IMR-90 (cell line): ENCODE measurements around the gene RGS9. TPM values are rescaled to one million over a fixed set of nuclear protein-coding genes. Genes with fewer than 3 reads are reported as not detected.

Source experiments
- ATAC-seq: fragments of 200-7000 bp; cut with Tn5 transposase; 2 replicates; pipeline ENCODE4 v1.9.1; 2020; ENCODE audit warnings: low read depth, mild to moderate bottlenecking, moderate library complexity
- BruUV-seq: library from RNA; stranded (reverse); fragments of 400-500 nt; replicated peaks from 2 replicates; lab custom pipeline; 2021; lab: Mats Ljungman, UMichigan
- CTCF ChIA-PET: fragments of 300-600 bp; formaldehyde crosslinking; extraction: SDS; loops from one replicate; lab custom pipeline; 2021; ENCODE audit warnings: antibody characterized with exemption; lab: Yijun Ruan, JAX
- POLR2A ChIA-PET: fragments of 300-600 bp; sonication (Branson Sonifier 250); formaldehyde crosslinking; loops from one replicate; lab custom pipeline; 2022; ENCODE audit warnings: antibody characterized with exemption; ENCODE audit not compliant: unreplicated experiment; lab: Charles Lee
- DNase-seq: peaks from one replicate; pipeline ENCODE4 v3.0.0; 2013
- H2AFZ ChIP-seq: replicated peaks from 2 replicates; pipeline ENCODE3; 2013; ENCODE audit warnings: low read length, mild to moderate bottlenecking; ENCODE audit not compliant: poor library complexity
- H2AK5ac ChIP-seq: 2 replicates; pipeline ENCODE4 v1.6.1; 2013; ENCODE audit warnings: low read depth, low read length, inconsistent platforms
- H2AK9ac ChIP-seq: replicated peaks from 2 replicates; pipeline ENCODE3; 2013; ENCODE audit warnings: mild to moderate bottlenecking, low read depth, low read length, moderate library complexity; ENCODE audit not compliant: poor library complexity
- H2BK120ac ChIP-seq: 2 replicates; pipeline ENCODE4 v1.6.1; 2013; ENCODE audit warnings: low read depth, low read length, inconsistent platforms
- H2BK15ac ChIP-seq: 3 replicates; pipeline ENCODE4 v1.6.1; 2013; ENCODE audit warnings: low read depth, low read length, inconsistent platforms
- H2BK20ac ChIP-seq: 2 replicates; pipeline ENCODE4 v1.6.1; 2013; ENCODE audit warnings: low read depth, mild to moderate bottlenecking, inconsistent platforms, low read length, moderate library complexity
- H2BK5ac ChIP-seq: 2 replicates; pipeline ENCODE4 v1.6.1; 2013; ENCODE audit warnings: mild to moderate bottlenecking, low read depth, low read length, inconsistent platforms; ENCODE audit not compliant: poor library complexity, severe bottlenecking
- H3K14ac ChIP-seq: replicated peaks from 2 replicates; pipeline ENCODE4 v1.6.1; 2013; ENCODE audit warnings: low read depth, low read length, inconsistent platforms
- H3K18ac ChIP-seq: 2 replicates; pipeline ENCODE4 v1.6.1; 2013; ENCODE audit warnings: low read depth, low read length, control low read depth
- H3K23ac ChIP-seq: 2 replicates; pipeline ENCODE4 v1.6.1; 2013; ENCODE audit warnings: low read depth, low read length, inconsistent platforms
- H3K27ac ChIP-seq: 2 replicates; pipeline ENCODE4 v1.5.1; 2013; ENCODE audit warnings: mild to moderate bottlenecking, control low read depth, low read length; ENCODE audit not compliant: insufficient read depth
- H3K27me3 ChIP-seq: 2 replicates; pipeline ENCODE4 v1.6.1; 2013; ENCODE audit warnings: low read length; ENCODE audit not compliant: control insufficient read depth, insufficient read depth
- H3K36me3 ChIP-seq: 2 replicates; pipeline ENCODE4 v1.6.1; 2013; ENCODE audit warnings: low read length, mixed read lengths; ENCODE audit not compliant: control insufficient read depth, insufficient read depth
- H3K4ac ChIP-seq: 2 replicates; pipeline ENCODE4 v1.6.1; 2013; ENCODE audit warnings: low read depth, low read length, inconsistent platforms
- H3K4me1 ChIP-seq: 2 replicates; pipeline ENCODE4 v1.6.1; 2013; ENCODE audit warnings: low read length, mixed read lengths; ENCODE audit not compliant: control insufficient read depth, insufficient read depth
- H3K4me2 ChIP-seq: 2 replicates; pipeline ENCODE4 v1.6.1; 2013; ENCODE audit warnings: low read depth, mild to moderate bottlenecking, control low read depth, low read length, moderate library complexity
- H3K4me3 ChIP-seq: 2 replicates; pipeline ENCODE4 v1.5.1; 2013; ENCODE audit warnings: low read depth, mild to moderate bottlenecking, control low read depth, low read length, moderate library complexity; ENCODE audit not compliant: insufficient read depth
- H3K56ac ChIP-seq: 2 replicates; pipeline ENCODE4 v1.6.1; 2013; ENCODE audit warnings: low read length, inconsistent platforms; ENCODE audit not compliant: insufficient read depth; ENCODE audit errors: extremely low read depth
- H3K79me1 ChIP-seq, 2 experiments: 2 replicates each; pipeline ENCODE4 v1.6.1; 2013; ENCODE audit warnings: low read length in 2 of 2, inconsistent platforms in 1 of 2, low read depth in 1 of 2
- H3K9ac ChIP-seq: 2 replicates; pipeline ENCODE4 v1.6.1; 2013; ENCODE audit warnings: low read depth, low read length, control low read depth
- H3K9me1 ChIP-seq: 2 replicates; pipeline ENCODE4 v1.6.1; 2013; ENCODE audit warnings: low read length, inconsistent platforms; ENCODE audit not compliant: insufficient read depth
- H3K9me3 ChIP-seq: 2 replicates; pipeline ENCODE4 v1.6.1; 2013; ENCODE audit warnings: low read length; ENCODE audit not compliant: control insufficient read depth, insufficient read depth
- H4K20me1 ChIP-seq: 2 replicates; pipeline ENCODE4 v1.6.1; 2013; ENCODE audit warnings: low read length, inconsistent platforms; ENCODE audit not compliant: insufficient read depth
- H4K5ac ChIP-seq: 2 replicates; pipeline ENCODE4 v1.6.1; 2013; ENCODE audit warnings: mild to moderate bottlenecking, low read depth, low read length, control low read depth
- H4K8ac ChIP-seq, 2 experiments: 2 replicates each; pipeline ENCODE4 v1.6.1; 2013; ENCODE audit warnings: low read depth in 2 of 2, low read length in 2 of 2, control low read depth in 1 of 2, inconsistent platforms in 1 of 2
- H4K91ac ChIP-seq: 2 replicates; pipeline ENCODE4 v1.6.1; 2013; ENCODE audit warnings: low read depth, low read length, inconsistent platforms; ENCODE audit not compliant: insufficient read depth
- BHLHE40 ChIP-seq: fragments of 150-350 bp; IDR thresholded peaks from 2 replicates; pipeline ENCODE4 v1.6.1; 2016; ENCODE audit warnings: mild to moderate bottlenecking, low read depth, low read length
- CEBPB ChIP-seq: IDR thresholded peaks from 2 replicates; pipeline ENCODE4 v1.6.1; 2012; ENCODE audit warnings: low read depth, low read length, improper control_type of control experiment
- CHD1 ChIP-seq: IDR thresholded peaks from 2 replicates; pipeline ENCODE4 v1.6.1; 2012; ENCODE audit warnings: low read depth, low read length, improper control_type of control experiment
- FOS ChIP-seq: fragments of 150-350 bp; IDR thresholded peaks from 2 replicates; pipeline ENCODE4 v1.6.1; 2016; ENCODE audit warnings: low read depth, low read length
- MAFK ChIP-seq: IDR thresholded peaks from 2 replicates; pipeline ENCODE4 v1.6.1; 2012; ENCODE audit warnings: low read depth, low read length, improper control_type of control experiment
- MAZ ChIP-seq: IDR thresholded peaks from 2 replicates; pipeline ENCODE4 v1.6.1; 2012; ENCODE audit warnings: low read depth, mild to moderate bottlenecking, low read length, improper control_type of control experiment, moderate library complexity, borderline replicate concordance
- MXI1 ChIP-seq: IDR thresholded peaks from 2 replicates; pipeline ENCODE4 v1.6.1; 2012; ENCODE audit warnings: low read depth, mild to moderate bottlenecking, low read length, moderate library complexity, borderline replicate concordance
- NFE2L2 ChIP-seq: fragments of 150-350 bp; IDR thresholded peaks from 2 replicates; pipeline ENCODE4 v1.6.1; 2016; ENCODE audit warnings: low read depth, mild to moderate bottlenecking, low read length
- POLR2A ChIP-seq: IDR thresholded peaks from 2 replicates; pipeline ENCODE4 v1.6.1; 2012; ENCODE audit warnings: mild to moderate bottlenecking, low read depth, low read length
- RAD21 ChIP-seq: IDR thresholded peaks from 2 replicates; pipeline ENCODE4 v1.6.1; 2012; ENCODE audit warnings: low read length, improper control_type of control experiment
- RCOR1 ChIP-seq: IDR thresholded peaks from 2 replicates; pipeline ENCODE4 v1.6.1; 2012; ENCODE audit warnings: mild to moderate bottlenecking, low read length, improper control_type of control experiment; ENCODE audit not compliant: insufficient replicate concordance
- RFX5 ChIP-seq: IDR thresholded peaks from 2 replicates; pipeline ENCODE4 v1.8.0; 2012; ENCODE audit warnings: low read depth, mild to moderate bottlenecking, low read length, moderate library complexity
- SMC3 ChIP-seq: fragments of 150-350 bp; IDR thresholded peaks from 2 replicates; pipeline ENCODE4 v1.6.1; 2016; ENCODE audit warnings: low read depth, mild to moderate bottlenecking, antibody characterized with exemption, low read length, moderate library complexity
- WGBS, 2 experiments: methylation state at CpG; one replicate each; pipeline versions ENCODE4 v1.1.5 to v1.1.7; 2013; ENCODE audit warnings: missing lambda C conversion rate in 2 of 2; ENCODE audit not compliant: insufficient read length in 1 of 2; ENCODE audit errors: extremely low coverage in 2 of 2; 5-methylcytosine and 5-hydroxymethylcytosine counted together
- dilution Hi-C: fragments of 300-500 bp; cut with HindIII; formaldehyde crosslinking; loops from one replicate; pipeline ENCODE4 v1.14.3; 2018; ENCODE audit warnings: low sequenced_read_pairs; ENCODE audit not compliant: unreplicated experiment
- in situ Hi-C: fragments of 300-500 bp; cut with MboI; formaldehyde crosslinking; loops from 3 replicates; pipeline ENCODE4 v1.14.3; 2019; ENCODE audit warnings: low sequenced_read_pairs, inconsistent platforms, mixed read lengths
- intact Hi-C: fragments of 100-400 bp; cut with micrococcal nuclease; formaldehyde crosslinking; loops from 2 replicates; pipeline ENCODE4 v1.10.0; 2022
- polyA plus RNA-seq, 3 experiments: library from polyadenylated mRNA; depleted of rRNA; stranded (reverse); fragments of >200 nt; gene quantifications; 2 replicates each; pipeline ENCODE4 v1.2.3, GENCODE V29; 2012; ENCODE audit warnings: low replicate concordance in 1 of 3
- total RNA-seq: library from RNA; depleted of rRNA; stranded (reverse); fragments of >200 nt; gene quantifications from 2 replicates; pipeline ENCODE4 v1.2.3, GENCODE V29; 2012
- TF ChIP-seq, protein P1 (sequence below): fragments of 150-350 bp; IDR thresholded peaks from 2 replicates; pipeline ENCODE4 v1.6.1; 2017; ENCODE audit warnings: mild to moderate bottlenecking, antibody characterized with exemption, low read length, low read depth
- TF ChIP-seq, protein P2 (sequence below): fragments of 150-350 bp; IDR thresholded peaks from 2 replicates; pipeline ENCODE4 v1.6.1; 2016; ENCODE audit warnings: low read depth, mild to moderate bottlenecking, low read length, moderate library complexity, borderline replicate concordance
- TF ChIP-seq, protein P3 (sequence below): conservative IDR thresholded peaks from 2 replicates; pipeline ENCODE4 v1.5.1; 2012; ENCODE audit warnings: mild to moderate bottlenecking, low read depth, low read length, improper control_type of control experiment

RGS9 gene
- total and polyA plus RNA-seq, 2 of the 4 experiments (the other 2 are of a cell fraction) = 0.90 to 1.1 TPM

DNA sequence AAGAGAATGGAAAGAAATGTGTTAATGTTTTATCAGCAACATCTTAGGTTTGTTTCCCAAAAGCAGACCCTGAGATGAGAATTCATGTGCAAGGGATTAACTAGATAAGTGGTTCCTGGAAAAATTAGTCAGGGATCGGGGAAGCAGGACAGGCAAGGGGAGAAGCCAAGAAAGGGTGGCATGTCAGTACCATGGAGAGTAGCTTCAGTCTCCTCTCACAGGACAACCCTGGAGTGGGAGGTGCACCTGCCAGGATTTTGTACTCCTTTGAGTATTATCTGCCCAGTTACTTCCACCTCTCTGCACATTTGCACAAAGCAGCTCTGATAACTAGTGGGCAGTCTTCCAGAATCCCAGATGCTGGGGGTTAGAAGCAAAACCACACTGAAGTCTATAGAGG lies 117.0 kb downstream of the RGS9 start:
- H3K4ac ChIP-seq = no peak overlapping the region
- CTCF ChIA-PET = no interaction called here
- TF ChIP-seq NFE2L2 (no peak), SMC3 (no peak), MAFK (no peak), CEBPB (no peak), MAZ (no peak), MXI1 (no peak), RCOR1 (no peak), POLR2A (no peak), FOS (no peak), RFX5 (no peak), CHD1 (no peak), RAD21 (no peak), BHLHE40 (no peak)
- TF ChIP-seq, protein P1, sequence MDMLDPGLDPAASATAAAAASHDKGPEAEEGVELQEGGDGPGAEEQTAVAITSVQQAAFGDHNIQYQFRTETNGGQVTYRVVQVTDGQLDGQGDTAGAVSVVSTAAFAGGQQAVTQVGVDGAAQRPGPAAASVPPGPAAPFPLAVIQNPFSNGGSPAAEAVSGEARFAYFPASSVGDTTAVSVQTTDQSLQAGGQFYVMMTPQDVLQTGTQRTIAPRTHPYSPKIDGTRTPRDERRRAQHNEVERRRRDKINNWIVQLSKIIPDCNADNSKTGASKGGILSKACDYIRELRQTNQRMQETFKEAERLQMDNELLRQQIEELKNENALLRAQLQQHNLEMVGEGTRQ = no peak
- TF ChIP-seq, protein P2, sequence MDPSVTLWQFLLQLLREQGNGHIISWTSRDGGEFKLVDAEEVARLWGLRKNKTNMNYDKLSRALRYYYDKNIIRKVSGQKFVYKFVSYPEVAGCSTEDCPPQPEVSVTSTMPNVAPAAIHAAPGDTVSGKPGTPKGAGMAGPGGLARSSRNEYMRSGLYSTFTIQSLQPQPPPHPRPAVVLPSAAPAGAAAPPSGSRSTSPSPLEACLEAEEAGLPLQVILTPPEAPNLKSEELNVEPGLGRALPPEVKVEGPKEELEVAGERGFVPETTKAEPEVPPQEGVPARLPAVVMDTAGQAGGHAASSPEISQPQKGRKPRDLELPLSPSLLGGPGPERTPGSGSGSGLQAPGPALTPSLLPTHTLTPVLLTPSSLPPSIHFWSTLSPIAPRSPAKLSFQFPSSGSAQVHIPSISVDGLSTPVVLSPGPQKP = no peak
- TF ChIP-seq, protein P3, sequence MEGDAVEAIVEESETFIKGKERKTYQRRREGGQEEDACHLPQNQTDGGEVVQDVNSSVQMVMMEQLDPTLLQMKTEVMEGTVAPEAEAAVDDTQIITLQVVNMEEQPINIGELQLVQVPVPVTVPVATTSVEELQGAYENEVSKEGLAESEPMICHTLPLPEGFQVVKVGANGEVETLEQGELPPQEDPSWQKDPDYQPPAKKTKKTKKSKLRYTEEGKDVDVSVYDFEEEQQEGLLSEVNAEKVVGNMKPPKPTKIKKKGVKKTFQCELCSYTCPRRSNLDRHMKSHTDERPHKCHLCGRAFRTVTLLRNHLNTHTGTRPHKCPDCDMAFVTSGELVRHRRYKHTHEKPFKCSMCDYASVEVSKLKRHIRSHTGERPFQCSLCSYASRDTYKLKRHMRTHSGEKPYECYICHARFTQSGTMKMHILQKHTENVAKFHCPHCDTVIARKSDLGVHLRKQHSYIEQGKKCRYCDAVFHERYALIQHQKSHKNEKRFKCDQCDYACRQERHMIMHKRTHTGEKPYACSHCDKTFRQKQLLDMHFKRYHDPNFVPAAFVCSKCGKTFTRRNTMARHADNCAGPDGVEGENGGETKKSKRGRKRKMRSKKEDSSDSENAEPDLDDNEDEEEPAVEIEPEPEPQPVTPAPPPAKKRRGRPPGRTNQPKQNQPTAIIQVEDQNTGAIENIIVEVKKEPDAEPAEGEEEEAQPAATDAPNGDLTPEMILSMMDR = no peak
- in situ Hi-C loops = no loop called here
- H3K14ac ChIP-seq = no peak overlapping the region
- no peak overlapping the region for H3K9ac ChIP-seq
- no peaks in the 10 kb centered on the region for H3K79me1 ChIP-seq
- H3K27ac ChIP-seq = no peak overlapping the region
- no peaks in the 10 kb centered on the region for H3K36me3 ChIP-seq
- no peak overlapping the region for H2AFZ ChIP-seq
- H2BK15ac ChIP-seq = no peak overlapping the region
- no peak overlapping the region for H2BK5ac ChIP-seq
- peaks cover 10% of the 10 kb centered on the region for H3K27me3 ChIP-seq
- no peak overlapping the region for H4K91ac ChIP-seq
- no peak overlapping the region for H2BK120ac ChIP-seq
- H3K4me3 ChIP-seq = no peak overlapping the region
- H3K4me1 ChIP-seq = no peaks in the 10 kb centered on the region
- H3K4me2 ChIP-seq = no peak overlapping the region
- no peak overlapping the region for H3K18ac ChIP-seq
- WGBS, 2 experiments = no CpG with 5 or more reads among the region's 1 CpG
- H3K56ac ChIP-seq = no peak overlapping the region
- DNase-seq (peak; percentile 17), ATAC-seq (0 out of 2 replicates have a peak, but pooled peaks have one; percentile 40)
- POLR2A ChIA-PET = no interaction called here
- intact Hi-C loops = no loop called here
- no peaks in the 10 kb centered on the region for H4K20me1 ChIP-seq
- no peak overlapping the region for H4K5ac ChIP-seq
- H2AK5ac ChIP-seq = no peak overlapping the region
- no peak overlapping the region for H4K8ac ChIP-seq
- BruUV-seq = no TSS peak
- dilution Hi-C loops = no loop called here
- no peaks in the 10 kb centered on the region for H3K9me3 ChIP-seq
- no peak overlapping the region for H2AK9ac ChIP-seq
- no peak overlapping the region for H3K23ac ChIP-seq
- H2BK20ac ChIP-seq = no peak overlapping the region
- H3K9me1 ChIP-seq = no peaks in the 10 kb centered on the region
